ENCODE data around the gene ATP10A.

DNA sequence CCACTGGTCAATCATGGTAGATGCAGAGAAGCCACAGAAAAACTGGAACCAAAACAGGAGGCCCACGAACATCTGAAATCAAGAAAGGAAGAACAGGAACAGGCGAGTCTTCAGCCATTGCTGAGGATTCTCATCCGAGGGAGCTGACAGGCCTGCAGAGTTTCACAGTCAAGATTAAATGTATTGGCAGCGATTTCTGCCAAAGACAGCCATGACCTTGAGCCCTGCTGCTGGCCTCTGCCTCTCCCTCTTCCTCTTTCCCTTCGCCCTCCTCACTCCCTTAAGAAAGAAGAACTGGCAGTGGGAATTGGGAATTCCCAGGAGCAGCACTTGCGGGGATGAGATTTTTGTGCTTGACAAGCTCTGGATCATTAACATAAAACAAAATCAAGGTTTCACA, 179.7 kb downstream of the ATP10A start:
- TF ChIP-seq ATF3 (IDR thresholded peaks at IDR 0.05) (no peak), JUND (IDR thresholded peaks at IDR 0.05) (no peak)
- TF ChIP-seq, protein P1, sequence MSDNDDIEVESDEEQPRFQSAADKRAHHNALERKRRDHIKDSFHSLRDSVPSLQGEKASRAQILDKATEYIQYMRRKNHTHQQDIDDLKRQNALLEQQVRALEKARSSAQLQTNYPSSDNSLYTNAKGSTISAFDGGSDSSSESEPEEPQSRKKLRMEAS (IDR thresholded peaks at IDR 0.05) = no peak
